Activated naive CD4-positive, alpha-beta T cell treated with anti-CD3 and anti-CD28 coated beads, Interleukin-2, amount 50 U/mL, for 72 hours (primary cell): ENCODE results near the gene PIM3. TPM values are rescaled to one million over a fixed set of nuclear protein-coding genes. Genes with fewer than 3 reads are reported as not detected.
"Not testable (repeated sequence)": the region's sequence is repeated elsewhere in the genome, so short reads cannot be mapped to it uniquely, and the experiment has no call there.

Source experiments
- ATAC-seq, 2 donors: fragments of 150-1000 bp; cut with Tn5 transposase; 2 replicates each; pipeline ENCODE4 v1.10.0; 2021; ENCODE audit warnings: mild to moderate bottlenecking in 2 of 2, moderate library complexity in 2 of 2
- DNase-seq, 2 donors: peaks; one replicate each; pipeline ENCODE4 v3.0.0; 2021 to 2022; ENCODE audit warnings: low spot score in 2 of 2
- H3K27ac Mint-ChIP-seq, 2 donors: one replicate each; pipeline ENCODE4 v1.8.0; 2022; ENCODE audit warnings: mild to moderate bottlenecking in 2 of 2, mixed read lengths in 2 of 2
- H3K36me3 Mint-ChIP-seq, 2 donors: one replicate each; pipeline ENCODE4 v1.8.0; 2022; ENCODE audit warnings: mixed read lengths in 2 of 2
- H3K9me3 Mint-ChIP-seq, 2 donors: one replicate each; pipeline ENCODE4 v1.8.0; 2022; ENCODE audit warnings: mixed read lengths in 2 of 2
- total RNA-seq, 2 donors: library from RNA; stranded (reverse); gene quantifications; one replicate each; pipeline ENCODE4 v1.2.3, GENCODE V29; 2022

Gene PIM3
- total RNA-seq, 2 donors from 2014 or later: 77.2 to 522 TPM

DNA sequence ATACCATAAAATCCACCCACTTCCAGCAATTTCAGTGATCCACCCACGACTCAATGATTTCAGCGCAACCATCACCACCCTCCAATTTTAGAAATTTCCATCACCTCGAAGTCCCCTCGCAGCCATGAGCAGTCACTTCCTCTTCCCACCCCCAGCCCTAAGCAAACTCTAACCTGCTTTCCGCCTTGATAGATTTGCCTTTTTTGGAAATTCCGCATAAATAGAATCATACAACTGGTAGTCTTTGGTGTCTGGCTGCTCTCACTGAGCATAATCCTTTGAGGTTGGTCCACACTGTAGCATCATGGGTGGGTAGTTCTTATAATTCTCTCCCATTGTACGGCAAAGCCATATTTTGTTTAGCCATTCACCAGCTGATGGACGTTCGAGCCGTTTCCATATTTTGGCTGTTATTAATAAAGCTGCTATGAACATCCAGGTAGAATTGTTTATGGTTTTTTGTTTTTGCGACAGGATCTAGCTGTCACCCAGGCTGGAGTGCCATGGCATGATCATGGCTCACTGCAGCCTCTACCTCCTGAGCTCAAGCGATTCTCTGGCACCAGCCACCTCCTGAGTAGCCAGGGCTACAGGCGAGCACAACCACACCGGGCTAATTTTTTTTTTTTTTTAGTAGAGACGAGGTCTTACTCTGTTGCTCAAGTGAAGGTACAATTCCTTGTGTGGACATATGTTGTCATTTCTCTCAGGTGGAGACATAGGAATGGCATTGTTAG is 16.0 kb downstream of the PIM3 start:
- H3K9me3 Mint-ChIP-seq: peaks cover 8 to 12% of the 10 kb centered on the region in 2 donors
- peak overlapping the region; percentile 66 to 91 for H3K27ac Mint-ChIP-seq
- H3K36me3 Mint-ChIP-seq: peaks cover 10 to 25% of the 10 kb centered on the region in 2 donors
- DNase-seq: peak; percentile 45 to 76
- ATAC-seq: peak; percentile 57 to 69

- Mint-ChIP-seq H3K27ac (no peak overlapping the region), H3K36me3 (peaks cover 10 to 32% of the 10 kb centered on the region in 2 donors), H3K9me3 (peaks cover 8 to 12% of the 10 kb centered on the region in 2 donors)
- DNase-seq (peak; percentile 1 to 53), ATAC-seq (no peak)
Measured at GRCh38 chr22:49977578-49977977, 17.0 kb downstream of the PIM3 start.

DNA sequence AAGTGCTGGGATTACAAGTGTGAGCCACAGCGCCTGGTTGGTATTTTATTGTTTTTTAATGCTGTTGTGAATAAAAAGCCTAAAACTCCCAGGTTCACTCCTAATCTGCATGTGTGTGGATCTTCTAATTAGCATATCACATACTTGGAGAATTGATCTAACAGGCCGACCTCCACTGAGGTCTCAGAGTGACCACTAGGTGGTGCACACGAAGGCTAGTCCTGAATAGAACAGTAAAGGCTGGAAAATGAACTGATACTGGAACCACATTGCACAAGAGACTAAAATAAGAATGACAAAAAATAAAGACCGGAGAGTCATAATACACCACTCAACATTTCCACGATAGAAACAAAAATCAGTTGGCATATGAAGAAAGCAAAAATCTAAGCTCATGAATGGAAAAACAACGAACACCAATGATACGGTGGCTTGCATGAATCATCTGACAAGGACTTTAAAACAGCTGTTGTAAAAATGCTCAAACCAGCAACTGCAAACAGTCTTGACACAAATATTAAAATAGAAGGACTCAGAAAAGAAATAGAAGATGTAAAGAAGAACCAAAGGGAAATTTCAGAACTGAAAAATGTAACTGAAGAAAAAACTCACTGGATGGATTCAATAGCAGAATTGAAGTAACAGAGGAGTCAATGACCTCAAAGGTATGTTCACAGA is 19.2 kb downstream of the PIM3 start:
- peak; percentile 33 to 58 for DNase-seq

GRCh38 chr22:49981799-49982198 is 21.2 kb downstream of the PIM3 start:
- not testable (repeated sequence) for ATAC-seq, DNase-seq, H3K27ac Mint-ChIP-seq
- H3K36me3 Mint-ChIP-seq: peaks cover 23 to 51% of the 10 kb centered on the region in 2 donors
- H3K9me3 Mint-ChIP-seq: peaks cover 19 to 31% of the 10 kb centered on the region in 2 donors

More for the DNA sequence above, 19.2 kb downstream of the PIM3 start:
- peaks cover 15 to 40% of the 10 kb centered on the region in 2 donors for H3K36me3 Mint-ChIP-seq
- peak; percentile 22 to 52 for ATAC-seq
- peak overlapping the region; percentile 3 to 86 for H3K27ac Mint-ChIP-seq
- peaks cover 12 to 13% of the 10 kb centered on the region in 2 donors for H3K9me3 Mint-ChIP-seq

GRCh38 chr22:49983148-49984042 is 22.8 kb downstream of the PIM3 start:
- DNase-seq (no peak), ATAC-seq (peak; percentile 13 to 29)
- Mint-ChIP-seq H3K27ac (no peak overlapping the region), H3K9me3 (peaks cover 20 to 33% of the 10 kb centered on the region in 2 donors), H3K36me3 (peaks cover 23 to 49% of the 10 kb centered on the region in 2 donors)

GRCh38 chr22:49986325-49986724 is 25.8 kb downstream of the PIM3 start:
- Mint-ChIP-seq H3K9me3 (peaks cover 22 to 40% of the 10 kb centered on the region in 2 donors), H3K27ac (no peak overlapping the region), H3K36me3 (peaks cover 18 to 41% of the 10 kb centered on the region in 2 donors)
- ATAC-seq: no peak
- DNase-seq: no peak

DNA sequence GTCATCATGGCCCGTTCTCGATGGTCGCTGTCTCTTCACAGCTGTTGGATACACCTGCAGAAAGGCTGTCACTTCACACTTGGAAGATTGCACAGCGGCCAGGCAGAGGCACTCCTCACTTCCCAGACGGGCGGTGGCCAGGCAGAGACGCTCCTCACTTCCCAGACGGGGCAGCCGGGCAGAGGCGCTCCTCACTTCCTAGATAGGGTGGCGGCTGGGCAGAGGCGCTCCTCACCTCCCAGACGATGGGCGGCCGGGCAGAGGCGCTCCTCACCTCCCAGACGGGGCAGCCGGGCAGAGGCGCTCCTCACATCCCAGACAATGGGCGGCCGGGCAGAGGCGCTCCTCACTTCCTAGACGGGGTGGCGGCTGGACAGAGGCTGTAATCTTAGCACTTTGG is 29.3 kb downstream of the PIM3 start:
- ATAC-seq, DNase-seq, H3K27ac Mint-ChIP-seq: not testable (repeated sequence)
- Mint-ChIP-seq H3K9me3 (peaks cover 22 to 44% of the 10 kb centered on the region in 2 donors), H3K36me3 (peaks cover 12 to 31% of the 10 kb centered on the region in 2 donors)

DNA sequence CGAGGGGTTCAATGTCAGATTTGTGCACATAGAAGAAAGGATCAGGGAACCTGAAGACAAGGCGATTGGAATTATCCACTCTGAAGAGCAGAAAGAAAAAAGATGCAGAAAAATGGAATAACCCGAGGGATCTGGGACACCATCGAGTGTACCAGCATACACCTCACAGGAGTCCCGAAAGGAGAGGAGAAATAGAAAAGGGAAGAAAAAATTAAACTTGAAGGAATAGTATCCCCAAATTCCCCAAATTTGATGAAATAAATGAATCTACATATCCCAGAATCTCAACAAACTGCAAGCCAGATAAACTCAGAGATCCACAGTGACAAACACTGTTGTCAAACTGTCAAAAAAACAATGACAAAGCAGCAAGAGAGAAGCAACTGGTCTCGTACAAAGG is 30.6 kb downstream of the PIM3 start:
- ATAC-seq (no peak), DNase-seq (no peak)
- Mint-ChIP-seq H3K27ac (no peak overlapping the region), H3K9me3 (peaks cover 14 to 33% of the 10 kb centered on the region in 2 donors), H3K36me3 (peaks cover 8 to 23% of the 10 kb centered on the region in 2 donors)

- no peak for DNase-seq
- peaks cover 9 to 25% of the 10 kb centered on the region in 2 donors for H3K9me3 Mint-ChIP-seq
- ATAC-seq: no peak
- H3K36me3 Mint-ChIP-seq: peaks cover 4 to 16% of the 10 kb centered on the region in 2 donors
- H3K27ac Mint-ChIP-seq: no peak overlapping the region
Measured at GRCh38 chr22:49991907-49992533, 31.4 kb downstream of the PIM3 start.

DNA sequence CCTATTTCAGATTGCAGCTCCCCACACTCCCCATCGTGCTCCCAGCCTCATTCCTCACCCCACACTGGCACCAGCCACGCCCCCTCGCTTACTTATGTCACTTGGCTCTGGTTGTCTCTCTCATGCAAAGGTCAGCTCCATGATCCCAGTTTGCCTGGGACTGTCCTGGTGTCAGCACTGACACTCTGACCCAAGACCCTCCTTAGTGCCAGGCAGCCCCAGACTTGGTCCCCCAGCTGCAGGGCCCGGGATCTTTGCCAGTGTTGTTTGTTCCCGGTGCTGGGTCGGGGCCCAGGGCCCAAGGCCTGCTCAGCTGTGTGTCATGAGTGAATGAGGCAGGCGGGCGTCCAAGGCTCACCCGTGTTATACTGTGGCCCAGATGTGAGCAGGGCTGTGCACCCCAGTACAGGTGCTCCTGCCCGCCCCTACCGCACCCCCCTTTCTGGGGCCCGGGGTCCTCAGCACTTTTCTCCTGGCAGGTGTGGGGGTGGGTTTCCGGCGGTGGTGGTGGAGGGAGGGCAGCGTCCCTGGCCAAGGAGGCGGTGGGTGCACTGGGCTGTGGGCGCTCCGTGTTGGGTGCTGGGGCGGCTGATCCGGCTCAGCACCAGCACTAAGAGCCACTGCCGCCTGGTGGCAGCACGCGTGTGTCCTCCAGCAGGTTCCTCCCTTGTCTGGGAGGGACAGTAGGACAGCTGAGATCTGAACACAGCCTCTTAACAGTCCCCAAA is 32.5 kb downstream of the PIM3 start:
- DNase-seq (peak; percentile 65 to 76), ATAC-seq (peak; percentile 90 to 97)
- Mint-ChIP-seq H3K27ac (no peak overlapping the region), H3K36me3 (peaks cover 4 to 16% of the 10 kb centered on the region in 2 donors), H3K9me3 (peaks cover 9 to 25% of the 10 kb centered on the region in 2 donors)

- Mint-ChIP-seq H3K9me3 (peaks cover 9 to 21% of the 10 kb centered on the region in 2 donors), H3K27ac (peak overlapping the region in 1 of 2 donors; percentile 43), H3K36me3 (peaks cover 4 to 16% of the 10 kb centered on the region in 2 donors)
- no peak for DNase-seq
- ATAC-seq: no peak
Measured at GRCh38 chr22:49993649-49994360, 33.2 kb downstream of the PIM3 start.

GRCh38 chr22:49994361-49995040 is 33.9 kb downstream of the PIM3 start:
- Mint-ChIP-seq H3K36me3 (peaks cover 4 to 13% of the 10 kb centered on the region in 2 donors), H3K27ac (peak overlapping the region in 1 of 2 donors; percentile 71), H3K9me3 (peaks cover 9 to 21% of the 10 kb centered on the region in 2 donors)
- ATAC-seq: no peak
- DNase-seq: peak in 1 of 2 donors; percentile 50

DNA sequence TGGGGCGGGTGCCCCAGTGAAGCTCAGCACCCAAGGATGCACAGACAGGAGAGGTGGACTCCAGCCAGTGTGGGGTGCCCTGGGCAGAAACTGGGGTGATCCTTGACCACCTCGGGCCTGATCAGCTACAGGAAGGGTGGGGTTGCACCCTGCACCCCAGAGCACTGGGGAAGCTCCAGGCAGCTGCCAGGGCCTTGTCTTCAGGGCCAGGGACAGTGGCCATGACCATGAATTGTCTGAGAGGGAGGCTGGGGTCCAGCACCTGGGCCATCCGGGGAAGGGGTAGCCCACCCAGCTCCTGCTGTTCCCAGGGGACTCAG is 34.4 kb downstream of the PIM3 start:
- Mint-ChIP-seq H3K27ac (peak overlapping the region in 1 of 2 donors; percentile 71), H3K9me3 (peaks cover 9 to 21% of the 10 kb centered on the region in 2 donors), H3K36me3 (peaks cover 4 to 9% of the 10 kb centered on the region in 2 donors)
- ATAC-seq (no peak), DNase-seq (no peak)

DNA sequence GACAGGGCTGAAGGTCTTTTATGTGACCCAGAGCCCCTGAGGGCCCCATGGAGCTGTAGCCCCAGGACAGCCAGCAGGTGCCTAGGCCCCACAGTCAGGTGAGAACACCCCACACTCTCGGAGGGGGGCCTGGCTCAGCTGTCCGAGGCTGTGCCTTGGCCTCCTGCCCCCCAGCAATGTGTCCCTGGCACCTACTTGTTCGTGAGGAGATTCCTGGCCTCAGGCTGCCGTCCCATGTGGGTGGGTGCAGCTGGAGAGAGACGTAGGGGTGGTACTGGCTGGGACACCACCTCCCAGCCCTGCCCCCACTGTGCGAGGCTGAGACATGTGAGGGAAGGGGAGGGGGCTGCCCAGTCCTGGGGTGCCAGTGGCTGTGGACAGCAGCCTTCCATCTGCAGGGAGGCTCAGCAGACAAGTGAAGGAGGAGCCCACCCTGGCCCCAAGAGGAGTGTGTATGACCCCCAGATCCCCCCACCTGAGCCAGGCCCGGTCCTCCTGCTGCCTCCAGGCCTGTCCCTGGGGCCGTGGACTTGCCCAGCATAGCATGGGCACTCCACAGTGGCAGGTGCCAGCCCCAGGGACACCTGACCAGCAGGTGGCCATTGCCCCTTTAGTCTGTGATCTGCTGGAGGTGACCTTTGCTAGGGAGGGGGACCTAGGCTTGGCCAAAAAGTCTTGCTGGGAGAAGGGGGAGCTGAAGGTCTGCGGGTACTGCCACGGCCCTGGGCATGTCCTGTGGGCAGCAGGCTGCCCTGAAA is 35.0 kb downstream of the PIM3 start:
- Mint-ChIP-seq H3K27ac (peak overlapping the region in 1 of 2 donors; percentile 71), H3K36me3 (peaks cover 0 to 5% of the 10 kb centered on the region in 2 donors), H3K9me3 (peaks cover 6 to 17% of the 10 kb centered on the region in 2 donors)
- no peak for ATAC-seq
- DNase-seq: peak; percentile 2 to 51
